Measurements from ENCODE around the gene ATP5F1D. TPM values are rescaled to one million over a fixed set of nuclear protein-coding genes. Genes with fewer than 3 reads are reported as not detected.

ATP5F1D gene
- total and polyA plus RNA-seq, 2 of the 13 experiments (the other 11 are each of a cell fraction or from before 2014, with no cell fraction given) = 39.4 to 78.7 TPM

GRCh38 chr19:1262623-1263123 lies 21.1 kb downstream of the ATP5F1D start (continued):
- TF ChIP-seq, protein P1, sequence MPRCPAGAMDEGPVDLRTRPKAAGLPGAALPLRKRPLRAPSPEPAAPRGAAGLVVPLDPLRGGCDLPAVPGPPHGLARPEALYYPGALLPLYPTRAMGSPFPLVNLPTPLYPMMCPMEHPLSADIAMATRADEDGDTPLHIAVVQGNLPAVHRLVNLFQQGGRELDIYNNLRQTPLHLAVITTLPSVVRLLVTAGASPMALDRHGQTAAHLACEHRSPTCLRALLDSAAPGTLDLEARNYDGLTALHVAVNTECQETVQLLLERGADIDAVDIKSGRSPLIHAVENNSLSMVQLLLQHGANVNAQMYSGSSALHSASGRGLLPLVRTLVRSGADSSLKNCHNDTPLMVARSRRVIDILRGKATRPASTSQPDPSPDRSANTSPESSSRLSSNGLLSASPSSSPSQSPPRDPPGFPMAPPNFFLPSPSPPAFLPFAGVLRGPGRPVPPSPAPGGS (CRISPR knock-in tag; IDR thresholded peaks at IDR 0.05) = 0 out of 2 replicates have a peak, but pooled peaks have one; percentile 4
- TF ChIP-seq MTA3 (CRISPR knock-in tag; IDR thresholded peaks at IDR 0.05) = no peak
- TF ChIP-seq ETV5 (CRISPR knock-in tag; IDR thresholded peaks at IDR 0.05; ENCODE audit: borderline replicate concordance) = peak; percentile 72
- TF ChIP-seq NR2F6 (IDR thresholded peaks at IDR 0.05) = peak; percentile 72
- no peak for TF ChIP-seq NR2F6 (CRISPR knock-in tag; IDR thresholded peaks at IDR 0.05)
- peak; percentile 40; the same call in 1 of the 2 replicates for TF ChIP-seq RARA (CRISPR knock-in tag; IDR thresholded peaks at IDR 0.05)
- TF ChIP-seq HBP1 (CRISPR knock-in tag; IDR thresholded peaks at IDR 0.05; ENCODE audit: low read depth) = no peak
- TF ChIP-seq ZSCAN25 (CRISPR knock-in tag; IDR thresholded peaks at IDR 0.05) = peak; percentile 57; the same call in 1 of the 2 replicates
- TF ChIP-seq TCF12 (IDR thresholded peaks at IDR 0.05) = no peak
- 0 out of 2 replicates have a peak, but pooled peaks have one; percentile 3 for TF ChIP-seq TCF12 (CRISPR knock-in tag; IDR thresholded peaks at IDR 0.05)
- TF ChIP-seq, protein P2, sequence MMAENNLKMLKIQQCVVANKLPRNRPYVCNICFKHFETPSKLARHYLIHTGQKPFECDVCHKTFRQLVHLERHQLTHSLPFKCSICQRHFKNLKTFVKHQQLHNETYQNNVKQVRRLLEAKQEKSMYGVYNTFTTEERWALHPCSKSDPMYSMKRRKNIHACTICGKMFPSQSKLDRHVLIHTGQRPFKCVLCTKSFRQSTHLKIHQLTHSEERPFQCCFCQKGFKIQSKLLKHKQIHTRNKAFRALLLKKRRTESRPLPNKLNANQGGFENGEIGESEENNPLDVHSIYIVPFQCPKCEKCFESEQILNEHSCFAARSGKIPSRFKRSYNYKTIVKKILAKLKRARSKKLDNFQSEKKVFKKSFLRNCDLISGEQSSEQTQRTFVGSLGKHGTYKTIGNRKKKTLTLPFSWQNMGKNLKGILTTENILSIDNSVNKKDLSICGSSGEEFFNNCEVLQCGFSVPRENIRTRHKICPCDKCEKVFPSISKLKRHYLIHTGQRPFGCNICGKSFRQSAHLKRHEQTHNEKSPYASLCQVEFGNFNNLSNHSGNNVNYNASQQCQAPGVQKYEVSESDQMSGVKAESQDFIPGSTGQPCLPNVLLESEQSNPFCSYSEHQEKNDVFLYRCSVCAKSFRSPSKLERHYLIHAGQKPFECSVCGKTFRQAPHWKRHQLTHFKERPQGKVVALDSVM (CRISPR knock-in tag; IDR thresholded peaks at IDR 0.05) = 0 out of 2 replicates have a peak, but pooled peaks have one; percentile 12
- TF ChIP-seq NR2F2 (IDR thresholded peaks at IDR 0.05; ENCODE audit: borderline replicate concordance, low read depth) = 0 out of 2 replicates have a peak, but pooled peaks have one; percentile 26
- TF ChIP-seq FOXP1 (IDR thresholded peaks at IDR 0.05) = no peak
- TF ChIP-seq FOXP1 (CRISPR knock-in tag; IDR thresholded peaks at IDR 0.05) = no peak
- TF ChIP-seq POGK (CRISPR knock-in tag; conservative IDR thresholded peaks at IDR 0.05) = no peak
- TF ChIP-seq HOXD1 (CRISPR knock-in tag; IDR thresholded peaks at IDR 0.05) = 0 out of 2 replicates have a peak, but pooled peaks have one; percentile 40

All from HepG2 (cell line).